GM19193 (cell line): ENCODE measurements around the gene PSMC3.
A peak's percentile ranks its signal among the peaks of the same experiment; 100 is the strongest.

Source experiments
- POLR2A ChIP-seq: IDR thresholded peaks from 4 replicates; pipeline ENCODE4 v1.6.1; 2011; ENCODE audit not compliant: insufficient read depth, insufficient read length; ENCODE audit errors: extremely low read depth

Gene PSMC3

GRCh38 chr11:47409440-47410369, 16.5 kb downstream of the PSMC3 start:
- TF ChIP-seq POLR2A, result no peak

GRCh38 chr11:47408598-47409439, 17.4 kb downstream of the PSMC3 start:
- no peak for TF ChIP-seq POLR2A

- TF ChIP-seq POLR2A, result peak; percentile 66
Observed at GRCh38 chr11:47407746-47408590, 18.3 kb downstream of the PSMC3 start, which contains the start of gene SLC39A13. SLC39A13 (plus strand) TSS chr11:47408590; CDS start chr11:47410095, 1,505 bp downstream.

DNA sequence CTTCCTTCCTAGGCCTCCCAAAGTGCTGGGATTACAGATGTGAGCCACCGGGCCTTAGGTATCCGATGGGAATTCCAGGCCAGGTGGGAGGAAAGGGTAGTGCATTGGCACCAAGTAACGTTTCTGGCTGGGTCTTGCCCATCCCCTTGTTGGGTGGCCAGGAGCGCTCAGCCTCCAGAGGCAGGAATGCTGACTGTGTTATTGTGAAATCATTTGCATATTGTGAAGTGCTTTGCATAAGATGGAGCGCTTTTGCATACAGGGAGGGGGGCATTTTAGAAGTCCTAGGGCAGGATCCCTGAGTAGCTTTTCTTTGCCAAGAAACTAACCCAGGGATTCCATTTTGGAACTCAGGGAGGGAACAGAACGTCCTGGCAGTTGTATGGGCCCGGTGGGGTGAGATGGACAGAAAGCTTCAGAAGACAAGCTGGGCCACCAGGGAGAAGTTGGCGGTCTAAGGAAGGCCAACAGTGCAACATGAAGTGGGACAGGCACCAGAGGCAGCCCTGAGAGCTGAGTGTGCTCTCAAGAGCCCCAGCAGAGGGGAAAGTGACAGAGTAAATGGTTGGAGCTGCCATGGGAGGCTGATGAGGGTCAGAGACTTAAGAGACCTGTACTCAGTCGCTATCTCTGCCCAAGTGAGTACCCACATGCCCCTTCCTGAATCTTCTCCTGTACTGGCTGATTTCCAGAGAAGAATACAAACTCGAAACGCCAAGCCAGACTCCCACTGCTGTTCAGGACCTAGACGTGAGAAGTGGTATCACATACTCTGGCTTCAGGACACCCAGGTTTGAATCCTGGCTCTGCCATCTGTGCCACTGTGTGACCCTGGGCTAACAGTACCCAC, 19.1 kb downstream of the PSMC3 start:
- no peak for TF ChIP-seq POLR2A

DNA sequence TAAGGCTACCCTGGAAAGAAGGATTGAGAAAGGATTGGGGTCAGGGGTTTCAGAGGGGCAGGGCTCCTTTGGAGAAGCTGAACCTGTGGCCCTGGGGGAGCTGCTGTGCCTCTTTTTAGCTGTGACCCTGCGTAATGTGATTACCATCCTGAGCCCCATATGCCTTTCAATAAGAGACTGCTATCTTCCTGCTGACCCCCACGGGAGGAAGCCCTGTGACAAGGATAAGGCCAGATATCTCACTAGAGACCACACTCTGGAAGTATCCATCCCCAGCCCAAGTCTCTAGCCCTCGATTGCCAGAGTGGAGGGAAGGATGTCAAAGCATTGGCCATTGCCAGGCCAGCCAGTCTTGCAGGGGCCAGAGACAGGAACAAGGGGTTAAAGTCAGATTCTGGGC, 22.7 kb downstream of the PSMC3 start:
- TF ChIP-seq POLR2A, result no peak

GRCh38 chr11:47403135-47403534, 23.1 kb downstream of the PSMC3 start:
- no peak for TF ChIP-seq POLR2A

GRCh38 chr11:47400768-47401279, 25.4 kb downstream of the PSMC3 start:
- TF ChIP-seq POLR2A, result peak; percentile 37

- peak; percentile 55 for TF ChIP-seq POLR2A
Observed at GRCh38 chr11:47399860-47400767, 26.1 kb downstream of the PSMC3 start.

DNA sequence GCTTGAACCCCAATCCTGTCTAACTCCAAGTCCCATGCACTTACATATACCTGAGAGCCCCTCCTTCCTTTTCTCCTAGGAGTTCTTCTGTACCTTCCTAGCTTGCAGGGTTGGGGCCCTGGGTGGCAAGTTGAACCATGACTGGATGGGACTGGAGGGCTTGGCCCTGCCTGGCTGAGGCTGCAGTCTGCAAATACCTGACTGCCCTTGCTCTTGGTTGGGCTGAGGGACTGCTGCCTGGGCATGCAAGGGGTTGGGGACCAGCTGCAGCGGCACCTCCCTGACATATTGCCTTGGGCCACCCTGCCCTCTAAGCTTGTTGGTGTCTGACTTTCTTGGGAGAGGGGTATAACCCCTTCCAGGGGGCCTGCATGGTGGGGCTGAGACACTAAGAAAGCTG, 27.7 kb downstream of the PSMC3 start:
- no peak for TF ChIP-seq POLR2A

- no peak for TF ChIP-seq POLR2A
Observed at GRCh38 chr11:47398011-47398410, 28.2 kb downstream of the PSMC3 start.

- no peak for TF ChIP-seq POLR2A
Observed at GRCh38 chr11:47396049-47396320, 30.3 kb downstream of the PSMC3 start.

- TF ChIP-seq POLR2A, result no peak
Observed at GRCh38 chr11:47395223-47396048, 30.8 kb downstream of the PSMC3 start.
